Ascending aorta (tissue), 2 donors: ENCODE measurements around the gene ANP32A. TPM values are rescaled to one million over a fixed set of nuclear protein-coding genes. Genes with fewer than 3 reads are reported as not detected.
"Not testable (repeated sequence)": the region's sequence is repeated elsewhere in the genome, so short reads cannot be mapped to it uniquely, and the experiment has no call there.

Source experiments
- DNase-seq, 2 donors: peaks; one replicate each; pipeline ENCODE4 v3.0.0-alpha.2; 2019; ENCODE audit warnings: low spot score in 2 of 2
- H3K27ac ChIP-seq, 2 donors: fragments of 200-600 bp; sonication (generic); one replicate each; pipeline ENCODE4 v1.5.1; 2016 to 2017; ENCODE audit warnings: mild to moderate bottlenecking in 1 of 2
- H3K27me3 ChIP-seq: fragments of 200-600 bp; sonication (generic); one replicate; pipeline ENCODE4 v1.5.1; 2017
- H3K36me3 ChIP-seq, 2 donors: fragments of 200-600 bp; sonication (generic); one replicate each; pipeline ENCODE4 v1.5.1; 2016
- H3K4me1 ChIP-seq, 2 donors: fragments of 200-600 bp; sonication (generic); one replicate each; pipeline ENCODE4 v1.5.1; 2016 to 2017; ENCODE audit warnings: mild to moderate bottlenecking in 1 of 2
- H3K4me3 ChIP-seq, 2 donors: fragments of 200-600 bp; sonication (generic); one replicate each; pipeline ENCODE4 v1.5.1; 2016 to 2017; ENCODE audit warnings: mild to moderate bottlenecking in 1 of 2
- H3K9me3 ChIP-seq, 2 donors: fragments of 200-600 bp; sonication (generic); one replicate each; pipeline ENCODE4 v1.5.1; 2016
- CTCF ChIP-seq, 3 experiments: fragments of 200-600 bp in 2 of 3; fragments of 450-650 bp in 1 of 3; sonication (generic) in 2 of 3; IDR thresholded peaks; one replicate each; pipeline ENCODE4 v1.5.1; 2016 to 2019; ENCODE audit warnings: antibody characterized with exemption in 3 of 3, mild to moderate bottlenecking in 1 of 3, moderate library complexity in 1 of 3
- intact Hi-C: fragments of 100-400 bp; cut with DNase I; formaldehyde crosslinking; loops from one replicate; pipeline ENCODE4 v1.15.1; 2023
- total RNA-seq: library from RNA; depleted of rRNA; stranded (reverse); fragments of >200 nt; gene quantifications from one replicate; pipeline ENCODE4 v1.1.0, GENCODE V29; 2016

Gene ANP32A
- total RNA-seq, 1 donor from 2014 or later = 19.2 TPM

GRCh38 chr15:68765602-68766368 is 54.9 kb downstream of the ANP32A start:
- intact Hi-C loops = no loop called here
- Histone ChIP-seq H3K36me3 (no peaks in the 10 kb centered on the region), H3K9me3 (no peaks in the 10 kb centered on the region), H3K4me1 (no peaks in the 10 kb centered on the region), H3K27ac (no peak overlapping the region), H3K4me3 (no peak overlapping the region), H3K27me3 (no peaks in the 10 kb centered on the region)
- no peak for TF ChIP-seq CTCF (IDR thresholded peaks at IDR 0.05)
- no peak for DNase-seq

DNA sequence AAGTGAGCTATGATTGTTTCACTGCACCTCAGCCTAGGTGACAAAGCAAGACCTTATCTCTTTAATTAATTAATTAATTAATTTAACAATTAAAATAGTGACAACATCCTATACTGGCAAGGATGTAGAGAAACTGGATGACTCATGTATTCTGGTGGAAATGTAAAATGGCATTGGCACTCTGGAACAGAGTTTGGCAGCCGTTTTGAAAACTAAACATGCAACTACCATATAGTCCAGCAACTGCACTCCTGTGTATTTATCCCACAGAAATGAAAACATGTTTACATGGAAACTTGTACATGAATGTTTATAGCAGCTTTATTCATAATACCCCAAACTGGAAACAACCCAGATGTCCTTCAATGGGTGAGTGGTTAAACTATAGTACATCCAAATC is 56.6 kb downstream of the ANP32A start:
- Histone ChIP-seq H3K36me3 (no peaks in the 10 kb centered on the region), H3K27me3 (no peaks in the 10 kb centered on the region), H3K4me1 (no peaks in the 10 kb centered on the region), H3K4me3 (no peak overlapping the region), H3K27ac (no peak overlapping the region), H3K9me3 (no peaks in the 10 kb centered on the region)
- intact Hi-C loops = no loop called here
- DNase-seq = no peak
- TF ChIP-seq CTCF (IDR thresholded peaks at IDR 0.05) = no peak

- Histone ChIP-seq H3K9me3 (no peaks in the 10 kb centered on the region), H3K27ac (no peak overlapping the region), H3K36me3 (no peaks in the 10 kb centered on the region), H3K4me3 (no peak overlapping the region), H3K4me1 (no peaks in the 10 kb centered on the region), H3K27me3 (no peaks in the 10 kb centered on the region)
- no peak for DNase-seq
- TF ChIP-seq CTCF (IDR thresholded peaks at IDR 0.05) = no peak
- intact Hi-C loops = no loop called here
These were observed 57.6 kb downstream of the ANP32A start for GRCh38 chr15:68763063-68763462.

GRCh38 chr15:68759982-68760579 is 60.6 kb downstream of the ANP32A start:
- H3K36me3 ChIP-seq, intact Hi-C loops, H3K4me1 ChIP-seq, H3K27me3 ChIP-seq, H3K9me3 ChIP-seq, H3K27ac ChIP-seq, H3K4me3 ChIP-seq, DNase-seq: not testable (repeated sequence)

DNA sequence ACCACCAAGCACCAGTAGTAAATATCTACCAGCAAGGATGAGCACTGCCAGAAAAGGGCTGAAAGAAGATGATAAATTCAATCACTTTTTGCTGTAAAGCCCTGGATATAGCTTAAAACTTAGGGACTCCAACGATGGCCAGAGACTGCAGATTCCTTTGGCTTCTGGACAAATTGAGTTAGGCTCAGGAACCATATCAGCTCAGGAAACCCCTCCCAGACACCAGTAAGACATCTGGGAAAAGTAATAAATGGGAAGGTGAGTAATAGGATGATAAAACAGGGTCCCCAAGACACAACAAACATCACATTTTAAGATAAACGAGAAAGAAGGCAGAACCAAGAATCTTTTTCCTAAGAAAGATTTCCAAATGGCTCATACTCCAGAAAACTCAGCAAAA is 65.0 kb downstream of the ANP32A start:
- DNase-seq = no peak
- TF ChIP-seq CTCF (IDR thresholded peaks at IDR 0.05) = no peak
- Histone ChIP-seq H3K27me3 (no peaks in the 10 kb centered on the region), H3K36me3 (no peaks in the 10 kb centered on the region), H3K27ac (no peak overlapping the region), H3K9me3 (no peaks in the 10 kb centered on the region), H3K4me1 (no peaks in the 10 kb centered on the region), H3K4me3 (no peak overlapping the region)
- intact Hi-C loops = no loop called here

DNA sequence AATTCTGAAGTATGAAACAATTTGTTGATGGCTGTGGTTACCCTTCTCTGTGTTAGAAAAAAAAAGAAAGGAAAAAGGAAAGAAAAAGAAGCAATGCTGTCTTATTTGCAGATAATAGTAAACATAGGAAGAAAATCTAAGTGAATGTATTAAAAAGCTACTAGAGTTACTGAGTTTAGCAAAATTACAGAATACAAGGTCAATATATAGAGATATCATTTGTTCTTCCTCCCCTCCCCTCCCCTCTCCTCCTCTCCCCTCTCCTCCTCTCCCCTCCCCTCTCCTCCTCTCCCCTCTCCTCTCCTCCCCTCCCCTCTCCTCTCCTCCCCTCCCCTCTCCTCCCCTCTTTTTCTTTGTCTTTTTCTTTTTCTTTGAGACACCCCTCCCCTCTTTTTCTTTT is 69.1 kb downstream of the ANP32A start:
- Histone ChIP-seq H3K9me3 (peaks cover 0 to 3% of the 10 kb centered on the region in 2 donors), H3K4me3 (no peak overlapping the region), H3K27ac (no peak overlapping the region), H3K27me3 (no peaks in the 10 kb centered on the region), H3K36me3 (no peaks in the 10 kb centered on the region), H3K4me1 (no peaks in the 10 kb centered on the region)
- no peak for DNase-seq
- TF ChIP-seq CTCF (IDR thresholded peaks at IDR 0.05) = no peak
- intact Hi-C loops = no loop called here
